HCT116 (cell line): ENCODE results near the gene GPS1. TPM values are rescaled to one million over a fixed set of nuclear protein-coding genes. Genes with fewer than 3 reads are reported as not detected.

ENCODE experiments used
- ATAC-seq: fragments of 200-7000 bp; cut with Tn5 transposase; 2 replicates; pipeline ENCODE4 v1.9.1; 2020; ENCODE audit warnings: mild to moderate bottlenecking, moderate library complexity
- BruUV-seq: library from RNA; stranded (reverse); fragments of 400-500 nt; replicated peaks from 2 replicates; lab custom pipeline; 2021; lab: Mats Ljungman, UMichigan
- CTCF ChIA-PET: fragments of 300-600 bp; sonication (Branson Sonifier 250); formaldehyde crosslinking; loops from one replicate; lab custom pipeline; 2021; ENCODE audit warnings: antibody characterized with exemption; lab: Charles Lee
- POLR2A ChIA-PET: fragments of 300-600, 350-600 bp; sonication (Branson Sonifier 250); formaldehyde crosslinking; loops from one replicate; lab custom pipeline; 2021; ENCODE audit warnings: antibody characterized with exemption; lab: Charles Lee
- RAD21 ChIA-PET, 2 experiments: fragments of 300-600 bp; sonication (Branson Sonifier 250); formaldehyde crosslinking; loops; one replicate each; lab custom pipeline; 2023; ENCODE audit warnings: low total read pairs in 2 of 2; ENCODE audit not compliant: uncharacterized antibody in 2 of 2, unreplicated experiment in 2 of 2, low non-redundant PET in 1 of 2; lab: Charles Lee
- DNase-seq: peaks from one replicate; pipeline ENCODE4 v3.0.0-alpha.2; 2010; ENCODE audit warnings: low read depth, low spot score
- H2AFZ ChIP-seq: fragments of 200-600 bp; shearing (Covaris generic), sonication (generic); 2 replicates; pipeline ENCODE4 v1.6.1; 2017; ENCODE audit warnings: low read depth, mixed run types, mixed read lengths, antibody characterized with exemption, low read length; ENCODE audit not compliant: poor library complexity, severe bottlenecking
- H3K27ac ChIP-seq: 2 replicates; pipeline ENCODE4 v1.5.1; 2012; ENCODE audit warnings: low read depth, low read length
- H3K27me3 ChIP-seq: fragments of 200-600 bp; sonication (generic); 2 replicates; pipeline ENCODE4 v1.6.1; 2016; ENCODE audit warnings: mixed run types, low read length, mixed read lengths; ENCODE audit not compliant: insufficient read depth
- H3K36me3 ChIP-seq, 2 experiments: fragments of 200-500 bp in 1 of 2; fragments of 200-600 bp in 1 of 2; sonication (Bioruptor generic) in 1 of 2; sonication (generic) in 1 of 2; 2 replicates each; pipeline versions ENCODE4 v1.5.1 to v1.6.1; 2014 to 2016; ENCODE audit warnings: low read length in 2 of 2, inconsistent platforms in 1 of 2, mixed read lengths in 1 of 2, mixed run types in 1 of 2; ENCODE audit not compliant: insufficient read depth in 2 of 2, control insufficient read depth in 1 of 2
- H3K4me1 ChIP-seq, 2 experiments: fragments of 200-600 bp in 1 of 2; sonication (generic) in 1 of 2; 2 replicates each; pipeline versions ENCODE4 v1.5.1 to v1.6.1; 2012 to 2017; ENCODE audit warnings: low read length in 2 of 2, inconsistent platforms in 1 of 2, mild to moderate bottlenecking in 1 of 2, mixed read lengths in 1 of 2, mixed run types in 1 of 2, moderate library complexity in 1 of 2; ENCODE audit not compliant: insufficient read depth in 2 of 2, control insufficient read depth in 1 of 2
- H3K4me2 ChIP-seq: fragments of 200-600 bp; sonication (generic); 2 replicates; pipeline ENCODE4 v1.6.1; 2017; ENCODE audit warnings: mixed run types, low read length, mixed read lengths
- H3K4me3 ChIP-seq, 2 experiments: fragments of 200-600 bp in 1 of 2; sonication (generic) in 1 of 2; replicated peaks in 1 of 2; 2 replicates each; pipeline ENCODE4 v1.5.1; 2011 to 2016; ENCODE audit warnings: low read length in 2 of 2, control low read depth in 1 of 2, low read depth in 1 of 2, mild to moderate bottlenecking in 1 of 2, mixed read lengths in 1 of 2, mixed run types in 1 of 2
- H3K79me2 ChIP-seq: fragments of 200-600 bp; sonication (generic); 2 replicates; pipeline ENCODE4 v1.6.1; 2017; ENCODE audit warnings: mild to moderate bottlenecking, mixed run types, low read length, moderate library complexity, mixed read lengths; ENCODE audit not compliant: insufficient read depth
- H3K9ac ChIP-seq: fragments of 200-600 bp; sonication (generic); 2 replicates; pipeline ENCODE4 v1.6.1; 2016; ENCODE audit warnings: low read length, mixed read lengths
- H3K9me2 ChIP-seq: fragments of 200-600 bp; sonication (generic), shearing (Covaris generic); 2 replicates; pipeline ENCODE4 v1.6.1; 2017; ENCODE audit warnings: mixed run types, mild to moderate bottlenecking, moderate library complexity; ENCODE audit not compliant: insufficient read depth
- H3K9me3 ChIP-seq, 2 experiments: fragments of 200-500 bp in 1 of 2; fragments of 200-600 bp in 1 of 2; sonication (Bioruptor generic) in 1 of 2; sonication (generic) in 1 of 2; 2 replicates each; pipeline ENCODE4 v1.6.1; 2014 to 2017; ENCODE audit warnings: low read length in 2 of 2, mixed read lengths in 2 of 2, inconsistent platforms in 1 of 2, low read depth in 1 of 2, mild to moderate bottlenecking in 1 of 2, mixed run types in 1 of 2, moderate library complexity in 1 of 2; ENCODE audit not compliant: control insufficient read depth in 1 of 2, insufficient read depth in 1 of 2
- H4K20me1 ChIP-seq: fragments of 200-600 bp; sonication (generic), shearing (Covaris generic); 2 replicates; pipeline ENCODE4 v1.6.1; 2017; ENCODE audit warnings: mixed run types, mild to moderate bottlenecking, moderate library complexity; ENCODE audit not compliant: insufficient read depth
- CBX3 ChIP-seq: IDR thresholded peaks from 2 replicates; pipeline ENCODE4 v1.6.1; 2012; ENCODE audit warnings: low read depth
- CEBPB ChIP-seq: IDR thresholded peaks from 2 replicates; pipeline ENCODE4 v1.6.1; 2012; ENCODE audit warnings: low read depth
- EGR1 ChIP-seq: IDR thresholded peaks from 2 replicates; pipeline ENCODE4 v1.6.1; 2012; ENCODE audit warnings: low read depth
- ELF1 ChIP-seq: IDR thresholded peaks from 2 replicates; pipeline ENCODE4 v1.6.1; 2012; ENCODE audit warnings: low read depth, borderline replicate concordance
- EZH2phosphoT487 ChIP-seq: fragments of 200-600 bp; IDR thresholded peaks from 2 replicates; pipeline ENCODE4 v1.6.1; 2018; ENCODE audit warnings: antibody characterized with exemption, borderline replicate concordance
- MAX ChIP-seq: IDR thresholded peaks from 2 replicates; pipeline ENCODE4 v1.6.1; 2012
- POLR2A ChIP-seq: IDR thresholded peaks from 2 replicates; pipeline ENCODE4 v1.7.0; 2011; ENCODE audit warnings: borderline replicate concordance; ENCODE audit not compliant: insufficient read depth, insufficient read length; ENCODE audit errors: extremely low read depth
- POLR2AphosphoS5 ChIP-seq: IDR thresholded peaks from 2 replicates; pipeline ENCODE4 v1.6.1; 2011; ENCODE audit warnings: mild to moderate bottlenecking, low read depth, low read length, moderate library complexity
- RAD21 ChIP-seq: IDR thresholded peaks from 2 replicates; pipeline ENCODE4 v1.6.1; 2012; ENCODE audit warnings: low read depth, mild to moderate bottlenecking
- REST ChIP-seq: IDR thresholded peaks from 2 replicates; pipeline ENCODE4 v1.6.1; 2012; ENCODE audit warnings: low read depth
- TCF7L2 ChIP-seq: IDR thresholded peaks from 2 replicates; pipeline ENCODE4 v1.7.0; 2011; ENCODE audit warnings: borderline replicate concordance, inconsistent platforms; ENCODE audit not compliant: insufficient read depth, insufficient read length; ENCODE audit errors: extremely low read depth
- intact Hi-C: fragments of 100-400 bp; cut with micrococcal nuclease; formaldehyde crosslinking; loops from 2 replicates; pipeline ENCODE4 v1.10.0; 2022
- total RNA-seq: library from RNA; stranded (reverse); gene quantifications from one replicate; pipeline ENCODE4 v1.2.1, GENCODE V29; 2021; ENCODE audit not compliant: unreplicated experiment
- TF ChIP-seq, protein P1 (sequence below): IDR thresholded peaks from 2 replicates; pipeline ENCODE4 v1.6.1; 2012
- TF ChIP-seq, protein P2 (sequence below), 3 experiments: fragments of 200-600 bp in 1 of 3; sonication (generic) in 1 of 3; IDR thresholded peaks in 2 of 3; conservative IDR thresholded peaks in 1 of 3; 2 replicates each; pipeline ENCODE4 v1.5.1; 2012 to 2017; ENCODE audit warnings: low read depth in 2 of 3, low read length in 2 of 3, antibody characterized with exemption in 1 of 3, borderline replicate concordance in 1 of 3, control low read depth in 1 of 3, mild to moderate bottlenecking in 1 of 3, mixed read lengths in 1 of 3, mixed run types in 1 of 3, moderate library complexity in 1 of 3; ENCODE audit not compliant: insufficient read depth in 1 of 3

The GPS1 gene
- total RNA-seq, 1 experiment from 2014 or later = 205 TPM

GRCh38 chr17:82051776-82052637 lies at the start of gene GPS1, which contains the start of gene RFNG (continued):
- TF ChIP-seq ELF1 (no peak), POLR2A (no peak), CEBPB (no peak), MAX (peak; percentile 92), POLR2AphosphoS5 (peak; percentile 75), CBX3 (no peak)
- TF ChIP-seq, protein P1, sequence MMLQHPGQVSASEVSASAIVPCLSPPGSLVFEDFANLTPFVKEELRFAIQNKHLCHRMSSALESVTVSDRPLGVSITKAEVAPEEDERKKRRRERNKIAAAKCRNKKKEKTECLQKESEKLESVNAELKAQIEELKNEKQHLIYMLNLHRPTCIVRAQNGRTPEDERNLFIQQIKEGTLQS = no peak
- TF ChIP-seq, all 23 proteins: peak for 6

DNA sequence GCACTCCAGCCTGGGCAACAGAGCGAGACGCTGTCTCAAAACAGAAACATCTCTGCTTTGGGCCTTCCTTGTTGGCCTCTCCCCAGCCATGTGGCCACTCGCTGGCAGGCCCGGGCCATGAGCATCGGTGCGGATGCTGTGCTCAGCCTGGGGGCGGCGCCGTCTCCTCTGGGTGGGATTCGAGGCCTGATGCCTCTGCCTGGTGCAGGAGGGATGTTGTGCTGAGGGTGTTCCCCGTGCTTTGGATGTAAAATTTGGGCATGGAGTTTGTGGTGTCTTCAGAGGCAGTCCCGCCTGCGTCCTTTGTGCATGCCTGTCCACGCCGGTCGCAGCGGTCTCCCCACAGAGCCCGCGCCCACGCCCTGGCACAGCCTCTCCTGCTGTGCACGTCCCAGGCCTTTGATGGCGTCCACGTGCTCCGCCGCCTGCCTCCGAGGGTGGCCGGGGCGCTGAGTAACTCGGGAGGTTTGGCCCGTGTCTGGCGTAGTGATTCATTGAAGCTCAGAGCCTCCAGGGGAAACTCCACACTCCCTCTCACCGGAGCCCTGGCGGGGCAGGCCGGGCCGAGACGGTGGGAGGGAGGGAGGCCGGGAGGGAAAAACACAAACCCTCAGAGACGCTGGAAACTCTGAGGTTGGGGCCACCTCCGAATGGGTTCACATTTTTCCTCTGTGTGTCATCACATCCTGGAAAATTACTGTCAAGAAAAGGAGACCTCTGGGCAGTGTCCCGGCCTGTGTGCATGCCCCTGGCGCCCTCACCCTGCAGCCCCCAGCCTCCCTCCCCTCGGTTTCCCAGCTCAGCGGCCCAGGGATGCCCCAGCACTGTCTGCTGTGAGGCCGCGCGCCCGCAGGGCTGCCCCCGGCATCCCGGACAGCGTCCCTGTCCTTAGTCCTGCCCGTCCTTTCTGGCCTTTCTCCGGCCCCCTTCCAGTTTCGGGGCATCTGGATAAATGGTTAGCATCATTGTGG lies 48.0 kb upstream of the GPS1 start:
- H3K79me2 ChIP-seq = no peaks in the 10 kb centered on the region
- TF ChIP-seq, protein P1 = no peak
- TF ChIP-seq TCF7L2 (peak; percentile 99), RAD21 (no peak), EGR1 (peak; percentile 99), POLR2AphosphoS5 (0 out of 2 replicates have a peak, but pooled peaks have one; percentile 44), EZH2phosphoT487 (no peak), REST (no peak)
- TF ChIP-seq, protein P2, sequence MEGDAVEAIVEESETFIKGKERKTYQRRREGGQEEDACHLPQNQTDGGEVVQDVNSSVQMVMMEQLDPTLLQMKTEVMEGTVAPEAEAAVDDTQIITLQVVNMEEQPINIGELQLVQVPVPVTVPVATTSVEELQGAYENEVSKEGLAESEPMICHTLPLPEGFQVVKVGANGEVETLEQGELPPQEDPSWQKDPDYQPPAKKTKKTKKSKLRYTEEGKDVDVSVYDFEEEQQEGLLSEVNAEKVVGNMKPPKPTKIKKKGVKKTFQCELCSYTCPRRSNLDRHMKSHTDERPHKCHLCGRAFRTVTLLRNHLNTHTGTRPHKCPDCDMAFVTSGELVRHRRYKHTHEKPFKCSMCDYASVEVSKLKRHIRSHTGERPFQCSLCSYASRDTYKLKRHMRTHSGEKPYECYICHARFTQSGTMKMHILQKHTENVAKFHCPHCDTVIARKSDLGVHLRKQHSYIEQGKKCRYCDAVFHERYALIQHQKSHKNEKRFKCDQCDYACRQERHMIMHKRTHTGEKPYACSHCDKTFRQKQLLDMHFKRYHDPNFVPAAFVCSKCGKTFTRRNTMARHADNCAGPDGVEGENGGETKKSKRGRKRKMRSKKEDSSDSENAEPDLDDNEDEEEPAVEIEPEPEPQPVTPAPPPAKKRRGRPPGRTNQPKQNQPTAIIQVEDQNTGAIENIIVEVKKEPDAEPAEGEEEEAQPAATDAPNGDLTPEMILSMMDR (IDR thresholded peaks at IDR 0.05 in 2 of 3, conservative IDR thresholded peaks at IDR 0.05 in 1 of 3; ENCODE audit: borderline replicate concordance in 1 of 3, insufficient read depth in 1 of 3, low read depth in 2 of 3, low read length in 2 of 3) = peak in 2 of 3 experiments; percentile 18 to 20; a peak in 1 of 6 replicates

More for the DNA sequence above, 48.0 kb upstream of the GPS1 start:
- no TSS peak for BruUV-seq
- Histone ChIP-seq H3K9me3 (no peaks in the 10 kb centered on the region), H3K27ac (peak overlapping the region; percentile 86), H4K20me1 (no peaks in the 10 kb centered on the region), H2AFZ (no peak overlapping the region), H3K36me3 (no peaks in the 10 kb centered on the region; a peak in 1 of 4 replicates), H3K27me3 (no peaks in the 10 kb centered on the region), H3K9ac (peak overlapping the region; percentile 66), H3K4me2 (peak overlapping the region; percentile 69), H3K9me2 (no peaks in the 10 kb centered on the region), H3K4me3 (peak overlapping the region in 1 of 2 experiments; percentile 27; a peak in 2 of 4 replicates), H3K4me1 (peaks cover 44 to 60% of the 10 kb centered on the region in 2 experiments)
- intact Hi-C loops = loop anchor here (2.0 kb wide), 2 partner anchors 17 to 27 kb away; partner anchors contain the start of gene ASPSCR1
- POLR2A ChIA-PET = interaction anchor here (1.0 to 1.2 kb wide), 2 partner anchors 16 to 19 kb away, joined by 3 to 4 read pairs; partner anchors contain the start of genes CENPX and LRRC45
- RAD21 ChIA-PET = interaction anchor here (0.5 to 1.0 kb wide), 3 partner anchors 18 to 33 kb away, joined by 3 read pairs; no protein-coding TSS in a partner anchor
- ATAC-seq (peak; percentile 86), DNase-seq (peak; percentile 84)
- CTCF ChIA-PET = interaction anchor here (0.6 to 3.3 kb wide), 6 partner anchors 17 to 112 kb away, joined by 3 to 23 read pairs (median 3); partner anchors contain the start of genes CENPX, DCXR and LRRC45
